A673 (cell line): Measurements from ENCODE around the gene BSG. TPM values are rescaled to one million over a fixed set of nuclear protein-coding genes. Genes with fewer than 3 reads are reported as not detected.

Experiments used
- BruUV-seq: library from RNA; stranded (reverse); fragments of 400-500 nt; replicated peaks from 2 replicates; lab custom pipeline; 2021; lab: Mats Ljungman, UMichigan
- CTCF ChIA-PET: fragments of 300-600 bp; sonication (Branson Sonifier 250); formaldehyde crosslinking; loops from one replicate; lab custom pipeline; 2022; ENCODE audit warnings: antibody characterized with exemption; lab: Charles Lee
- POLR2A ChIA-PET: fragments of 300-600 bp; sonication (Branson Sonifier 250); formaldehyde crosslinking; loops from one replicate; lab custom pipeline; 2022; ENCODE audit warnings: antibody characterized with exemption; ENCODE audit not compliant: low non-redundant PET; lab: Charles Lee
- DNase-seq: peaks from one replicate; pipeline ENCODE4 v3.0.0-alpha.2; 2015; ENCODE audit warnings: low spot score
- H3K27ac ChIP-seq: fragments of 200-600 bp; sonication (generic); 2 replicates; pipeline ENCODE4 v1.5.1; 2016; ENCODE audit warnings: mixed run types, low read depth, mild to moderate bottlenecking, mixed read lengths, antibody characterized with exemption, low read length; ENCODE audit not compliant: poor library complexity, severe bottlenecking
- H3K27me3 ChIP-seq: fragments of 200-600 bp; sonication (generic); replicated peaks from 2 replicates; pipeline ENCODE4 v1.6.1; 2017; ENCODE audit warnings: mixed run types, low read depth, mild to moderate bottlenecking, mixed read lengths, antibody characterized with exemption, low read length; ENCODE audit not compliant: insufficient read depth, poor library complexity
- H3K36me3 ChIP-seq: fragments of 200-600 bp; sonication (generic); 2 replicates; pipeline ENCODE4 v1.6.1; 2016; ENCODE audit warnings: mixed run types, mild to moderate bottlenecking, mixed read lengths, antibody characterized with exemption, low read length; ENCODE audit not compliant: insufficient read depth, poor library complexity, severe bottlenecking
- H3K4me1 ChIP-seq: fragments of 200-600 bp; sonication (generic); 2 replicates; pipeline ENCODE4 v1.6.1; 2017; ENCODE audit warnings: mixed run types, mild to moderate bottlenecking, mixed read lengths, antibody characterized with exemption, low read length; ENCODE audit not compliant: insufficient read depth, poor library complexity, severe bottlenecking
- H3K4me3 ChIP-seq: fragments of 200-600 bp; sonication (generic); 2 replicates; pipeline ENCODE4 v1.5.1; 2016; ENCODE audit warnings: low read depth, mixed run types, mild to moderate bottlenecking, mixed read lengths, low read length; ENCODE audit not compliant: poor library complexity, severe bottlenecking
- H3K9me3 ChIP-seq: fragments of 200-600 bp; sonication (generic); 2 replicates; pipeline ENCODE4 v1.6.1; 2016; ENCODE audit warnings: mixed run types, low read depth, mild to moderate bottlenecking, mixed read lengths, antibody characterized with exemption, low read length; ENCODE audit not compliant: poor library complexity, severe bottlenecking
- CTCF ChIP-seq: fragments of 300-800, 200-600 bp; sonication (generic); conservative IDR thresholded peaks from 2 replicates; pipeline ENCODE4 v1.5.1; 2017; ENCODE audit warnings: low read depth, mild to moderate bottlenecking, antibody characterized with exemption, low read length, moderate library complexity, mixed read lengths
- EZH2 ChIP-seq: fragments of 200-600 bp; sonication (generic); IDR thresholded peaks from 2 replicates; pipeline ENCODE4 v1.6.1; 2017; ENCODE audit warnings: borderline replicate concordance, low read depth, mild to moderate bottlenecking, mixed read lengths, antibody characterized with exemption, low read length; ENCODE audit not compliant: poor library complexity, severe bottlenecking
- intact Hi-C: fragments of 100-400 bp; cut with micrococcal nuclease; formaldehyde crosslinking; loops from one replicate; pipeline ENCODE4 v1.10.0; 2022; ENCODE audit not compliant: unreplicated experiment
- total RNA-seq: library from RNA; stranded (reverse); gene quantifications from 2 replicates; pipeline ENCODE4 v1.2.3, GENCODE V29; 2021

Gene BSG
- total RNA-seq, 1 experiment from 2014 or later = 865 TPM

GRCh38 chr19:621819-622218 lies 49.4 kb downstream of the BSG start:
- Histone ChIP-seq H3K9me3 (no peaks in the 10 kb centered on the region), H3K36me3 (peaks cover 54% of the 10 kb centered on the region), H3K27me3 (no peaks in the 10 kb centered on the region), H3K4me1 (no peaks in the 10 kb centered on the region), H3K4me3 (no peak overlapping the region), H3K27ac (no peak overlapping the region)
- BruUV-seq = no TSS peak
- ChIA-PET CTCF (interaction anchor here (0.6 kb wide), 1 partner anchor 12 kb away, joined by 3 read pairs; no protein-coding TSS in a partner anchor), POLR2A (no interaction called here)
- no peak for TF ChIP-seq CTCF
- no peak for DNase-seq
- intact Hi-C loops = no loop called here

DNA sequence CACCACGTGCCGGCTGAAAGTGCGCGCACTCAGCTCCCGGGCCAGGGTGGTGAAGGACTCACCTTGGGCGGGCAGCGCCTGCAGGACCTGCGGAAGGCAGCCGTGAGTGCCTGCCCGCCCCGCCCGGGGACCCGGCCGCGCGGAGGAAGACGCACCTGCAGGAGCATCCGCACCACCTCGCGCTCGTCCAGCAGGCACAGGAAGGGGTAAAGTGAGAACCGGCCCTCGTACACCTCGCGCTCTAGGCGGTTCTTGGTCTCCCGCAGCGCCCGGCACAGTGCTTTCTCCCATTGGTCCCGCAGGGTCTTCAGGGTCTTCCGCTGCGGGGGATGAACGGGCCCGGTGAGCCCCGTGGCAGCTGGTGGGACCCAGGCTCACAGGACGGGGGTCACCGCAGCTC lies 50.3 kb downstream of the BSG start:
- ChIA-PET POLR2A (no interaction called here), CTCF (no interaction called here)
- peaks cover 50% of the 10 kb centered on the region for H3K36me3 ChIP-seq
- H3K4me1 ChIP-seq = no peaks in the 10 kb centered on the region
- intact Hi-C loops = no loop called here
- H3K9me3 ChIP-seq = no peaks in the 10 kb centered on the region
- TF ChIP-seq EZH2 = no peak
- no peak for TF ChIP-seq CTCF
- no TSS peak for BruUV-seq
- DNase-seq = no peak
- no peak overlapping the region for H3K27ac ChIP-seq
- H3K27me3 ChIP-seq = no peaks in the 10 kb centered on the region
- H3K4me3 ChIP-seq = no peak overlapping the region

- Histone ChIP-seq H3K36me3 (peaks cover 48% of the 10 kb centered on the region), H3K27me3 (no peaks in the 10 kb centered on the region), H3K27ac (no peak overlapping the region), H3K9me3 (no peaks in the 10 kb centered on the region), H3K4me1 (no peaks in the 10 kb centered on the region), H3K4me3 (no peak overlapping the region)
- intact Hi-C loops = no loop called here
- ChIA-PET CTCF (interaction anchor here (0.6 kb wide), 1 partner anchor 12 kb away, joined by 3 read pairs; no protein-coding TSS in a partner anchor), POLR2A (no interaction called here)
- TF ChIP-seq CTCF (no peak), EZH2 (no peak)
- BruUV-seq = no TSS peak
- DNase-seq = no peak
These were observed 51.0 kb downstream of the BSG start for GRCh38 chr19:623175-623916.
